Measurements from ENCODE around the gene H6PD. TPM values are rescaled to one million over a fixed set of nuclear protein-coding genes. Genes with fewer than 3 reads are reported as not detected.
"Not testable (repeated sequence)": the region's sequence is repeated elsewhere in the genome, so short reads cannot be mapped to it uniquely, and the experiment has no call there.

The H6PD gene
- total RNA-seq, 1 donor from 2014 or later, result 14.0 TPM

DNA sequence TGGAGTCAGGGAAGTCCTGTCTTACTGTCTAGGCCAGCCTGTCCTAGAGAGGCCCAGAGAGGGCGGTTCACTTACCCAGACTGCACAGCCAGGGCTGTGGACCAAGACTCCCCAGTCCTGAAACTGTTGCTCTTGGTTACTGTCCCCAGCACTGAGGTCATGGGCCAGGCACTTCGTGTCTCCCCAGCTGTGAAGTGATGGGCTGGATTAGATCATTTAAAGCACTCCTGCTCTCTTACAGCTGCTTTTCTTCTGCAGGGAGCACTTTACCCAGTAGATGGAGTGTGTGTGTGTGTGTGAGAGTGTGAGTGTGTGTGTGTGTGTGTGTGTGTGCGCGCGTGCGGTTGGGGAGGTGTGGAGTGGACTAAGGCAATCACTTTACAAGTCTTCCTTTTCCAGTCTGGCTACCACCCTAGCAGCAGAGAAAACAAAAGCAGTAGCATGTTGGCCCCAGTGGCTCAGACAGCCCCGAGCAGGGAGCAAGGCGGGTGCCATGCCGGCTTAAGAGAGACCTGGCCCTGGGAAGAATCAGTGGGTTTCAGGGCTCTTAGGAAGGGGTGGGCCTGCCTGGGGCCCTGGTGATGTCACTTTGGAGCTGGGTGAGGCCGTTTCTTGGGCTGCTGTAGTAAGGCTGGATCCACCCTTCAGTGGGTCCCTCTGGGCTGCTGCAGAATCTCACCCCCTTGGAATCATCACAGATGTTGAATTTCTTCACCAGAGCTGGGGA, 60.5 kb downstream of the H6PD start:
- peak in 1 of 2 donors; percentile 48 for DNase-seq (ENCODE audit: low read depth in 2 of 2)

DNA sequence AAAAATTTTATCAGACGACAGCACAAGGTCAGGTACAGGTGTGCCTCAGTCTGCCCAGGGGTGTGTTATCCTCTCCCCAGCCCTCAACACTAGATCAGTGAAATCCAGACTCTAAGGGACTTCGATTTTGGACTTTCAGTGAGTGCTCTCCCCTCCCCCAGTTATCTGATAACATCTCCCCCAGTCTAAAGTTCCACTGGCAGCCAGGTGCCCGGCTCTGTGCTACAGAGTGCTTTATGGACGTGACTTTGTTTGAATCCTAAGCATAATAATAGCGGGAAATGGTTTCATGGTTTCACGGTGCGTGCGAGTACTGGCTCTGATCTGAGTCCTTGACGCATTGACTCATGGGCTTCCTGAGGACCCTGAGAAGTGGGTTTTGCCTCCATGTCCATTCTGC, 61.3 kb downstream of the H6PD start:
- DNase-seq (ENCODE audit: low read depth in 2 of 2), result no peak

- DNase-seq (ENCODE audit: low read depth in 2 of 2), result no peak
Observed at GRCh38 chr1:9296850-9297249, 62.3 kb downstream of the H6PD start.

DNA sequence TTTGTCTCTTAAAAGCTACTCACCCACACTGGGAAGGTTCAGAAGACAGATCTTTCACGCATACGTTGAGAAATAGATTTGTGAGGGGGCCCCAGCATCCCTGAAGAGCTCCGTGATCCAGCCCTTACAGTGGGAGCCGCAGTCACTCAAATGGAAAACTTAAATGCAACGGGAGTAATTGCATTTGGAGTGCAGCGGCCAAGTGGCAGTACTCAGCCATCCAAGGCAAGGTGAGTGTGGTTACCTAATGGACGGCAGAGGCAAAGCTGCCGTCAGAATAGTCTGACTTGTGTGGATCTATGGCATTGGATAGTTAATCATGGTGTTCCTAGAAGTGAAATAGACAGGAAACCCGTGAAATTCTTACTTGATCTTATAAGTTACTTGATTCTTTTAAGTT, 63.3 kb downstream of the H6PD start:
- no peak for DNase-seq (ENCODE audit: low read depth in 2 of 2)

- DNase-seq (ENCODE audit: low read depth in 2 of 2), result no peak
Observed at GRCh38 chr1:9298282-9298681, 63.7 kb downstream of the H6PD start.

GRCh38 chr1:9299571-9300541, 65.3 kb downstream of the H6PD start:
- DNase-seq (ENCODE audit: low read depth in 2 of 2), result not testable (repeated sequence)

DNA sequence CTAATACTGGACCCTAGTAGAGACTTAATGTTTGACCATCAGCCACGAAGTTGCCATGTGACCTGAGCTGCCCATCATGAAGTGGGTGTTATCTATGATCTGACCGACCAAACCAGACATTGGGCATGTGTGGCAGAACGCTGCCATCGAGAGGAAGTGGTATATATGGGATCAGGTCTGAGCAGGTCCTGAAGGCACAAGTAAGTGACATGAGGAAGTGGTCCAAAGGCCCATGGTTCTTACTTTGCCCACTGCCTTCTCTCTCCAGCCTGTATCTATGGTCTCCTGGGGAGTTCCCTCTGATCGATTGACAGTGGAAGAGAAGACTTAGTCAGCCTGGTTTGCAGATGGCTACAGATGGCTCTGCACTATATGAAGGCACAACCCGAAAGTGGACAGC, 66.0 kb downstream of the H6PD start:
- no peak for DNase-seq (ENCODE audit: low read depth in 2 of 2)

GRCh38 chr1:9302745-9303524, 68.4 kb downstream of the H6PD start:
- DNase-seq (ENCODE audit: low read depth in 2 of 2), result peak; percentile 75

GRCh38 chr1:9303916-9304315, 69.3 kb downstream of the H6PD start:
- no peak for DNase-seq (ENCODE audit: low read depth in 2 of 2)

DNA sequence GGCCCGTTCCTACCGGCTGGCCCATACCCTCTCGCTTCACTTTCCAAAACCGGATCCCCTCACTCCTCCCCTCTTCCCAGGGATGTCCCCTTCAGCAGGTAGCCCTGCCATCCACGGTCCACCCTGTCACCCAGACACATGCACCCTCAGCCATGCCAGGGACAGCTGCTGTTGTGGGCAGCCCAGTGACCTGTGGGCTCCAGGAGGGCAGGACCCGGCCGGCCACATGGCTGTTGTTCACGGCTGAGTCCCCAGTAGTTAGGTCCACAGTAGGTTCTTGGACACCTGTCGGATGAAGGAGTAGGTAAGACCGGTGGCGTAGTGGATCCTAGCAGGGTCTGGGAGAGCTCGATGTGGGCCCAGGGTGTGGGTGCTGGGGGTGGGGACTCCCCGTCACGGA, 70.6 kb downstream of the H6PD start:
- no peak for DNase-seq (ENCODE audit: low read depth in 2 of 2)

- DNase-seq (ENCODE audit: low read depth in 2 of 2), result no peak
Observed at GRCh38 chr1:9306006-9306405, 71.4 kb downstream of the H6PD start.

DNA sequence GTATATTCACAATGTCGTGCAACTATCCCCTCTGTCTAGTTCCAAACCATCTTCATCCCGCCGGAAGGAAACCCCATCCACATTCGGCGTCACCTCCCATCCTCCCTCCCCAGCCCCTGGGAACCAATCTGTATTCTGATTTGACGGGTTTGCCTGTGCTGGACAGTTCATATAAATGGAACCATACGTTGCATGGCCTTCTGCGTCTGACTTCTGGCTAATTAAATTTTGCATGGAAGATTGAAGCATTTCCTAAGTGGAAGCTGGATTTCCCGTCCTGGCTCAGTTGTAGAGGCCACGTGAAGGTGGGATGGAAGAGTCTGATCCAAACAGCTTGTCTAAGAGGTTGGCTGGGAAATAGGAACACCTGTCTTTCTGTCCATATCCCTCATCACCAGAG, 72.7 kb downstream of the H6PD start:
- no peak for DNase-seq (ENCODE audit: low read depth in 2 of 2)

DNA sequence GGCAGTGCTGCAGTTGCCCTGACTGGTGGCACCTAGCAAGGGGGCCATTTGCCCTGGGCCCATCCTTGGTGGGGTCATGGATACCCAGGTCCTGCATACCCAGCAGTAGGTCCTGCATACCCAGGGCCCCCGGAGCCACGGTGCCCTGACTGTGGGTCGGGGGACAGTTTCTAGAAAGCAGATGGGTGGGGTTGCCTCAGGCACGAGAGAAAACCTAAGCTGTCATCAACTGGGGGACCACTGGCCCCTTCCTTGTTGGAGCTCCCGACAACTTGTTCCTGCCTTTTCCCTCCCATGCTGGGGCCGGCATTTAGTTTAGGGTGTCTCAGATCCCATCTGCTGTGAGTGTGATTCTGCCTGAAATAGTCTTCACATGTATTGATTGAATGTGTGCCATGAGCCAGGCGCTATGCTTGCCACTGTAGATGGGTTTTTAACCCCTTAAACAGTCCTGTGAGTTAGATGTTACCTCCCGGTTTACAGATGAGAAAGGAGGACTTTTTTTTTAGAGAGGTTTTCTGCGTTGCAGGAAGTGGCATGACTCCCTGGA, 73.7 kb downstream of the H6PD start:
- DNase-seq (ENCODE audit: low read depth in 2 of 2), result no peak

DNA sequence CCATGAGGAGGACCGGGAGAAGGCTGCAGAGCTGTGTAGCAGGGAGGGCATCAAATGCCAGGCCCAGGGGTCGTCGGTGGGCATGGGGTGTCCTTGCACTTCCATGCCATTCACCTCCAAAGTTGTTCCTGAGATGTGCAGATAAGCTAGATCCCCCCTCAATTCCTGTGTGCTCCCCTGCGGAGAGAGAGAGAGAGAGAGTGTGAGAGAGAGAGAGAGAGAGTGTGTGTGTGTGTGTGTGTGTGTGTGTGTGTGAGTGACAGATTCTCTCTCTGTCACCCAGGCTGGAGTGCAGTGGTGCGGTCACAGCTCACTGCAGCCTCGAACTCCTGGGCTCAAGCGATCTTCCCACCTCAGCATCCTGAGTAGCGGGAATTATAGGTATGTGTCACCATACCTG, 74.5 kb downstream of the H6PD start:
- no peak for DNase-seq (ENCODE audit: low read depth in 2 of 2)

GRCh38 chr1:9309991-9310390, 75.4 kb downstream of the H6PD start:
- DNase-seq (ENCODE audit: low read depth in 2 of 2), result no peak

- DNase-seq (ENCODE audit: low read depth in 2 of 2), result no peak
Observed at GRCh38 chr1:9311029-9311428, 76.5 kb downstream of the H6PD start.

- DNase-seq (ENCODE audit: low read depth in 2 of 2), result no peak
Observed at GRCh38 chr1:9311479-9311878, 76.9 kb downstream of the H6PD start.

- DNase-seq (ENCODE audit: low read depth in 2 of 2), result no peak
Observed at GRCh38 chr1:9312168-9312720, 77.7 kb downstream of the H6PD start.

- DNase-seq (ENCODE audit: low read depth in 2 of 2), result no peak
Observed at GRCh38 chr1:9313576-9313975, 79.0 kb downstream of the H6PD start.

GRCh38 chr1:9314111-9314510, 79.5 kb downstream of the H6PD start:
- DNase-seq (ENCODE audit: low read depth in 2 of 2), result no peak

DNA sequence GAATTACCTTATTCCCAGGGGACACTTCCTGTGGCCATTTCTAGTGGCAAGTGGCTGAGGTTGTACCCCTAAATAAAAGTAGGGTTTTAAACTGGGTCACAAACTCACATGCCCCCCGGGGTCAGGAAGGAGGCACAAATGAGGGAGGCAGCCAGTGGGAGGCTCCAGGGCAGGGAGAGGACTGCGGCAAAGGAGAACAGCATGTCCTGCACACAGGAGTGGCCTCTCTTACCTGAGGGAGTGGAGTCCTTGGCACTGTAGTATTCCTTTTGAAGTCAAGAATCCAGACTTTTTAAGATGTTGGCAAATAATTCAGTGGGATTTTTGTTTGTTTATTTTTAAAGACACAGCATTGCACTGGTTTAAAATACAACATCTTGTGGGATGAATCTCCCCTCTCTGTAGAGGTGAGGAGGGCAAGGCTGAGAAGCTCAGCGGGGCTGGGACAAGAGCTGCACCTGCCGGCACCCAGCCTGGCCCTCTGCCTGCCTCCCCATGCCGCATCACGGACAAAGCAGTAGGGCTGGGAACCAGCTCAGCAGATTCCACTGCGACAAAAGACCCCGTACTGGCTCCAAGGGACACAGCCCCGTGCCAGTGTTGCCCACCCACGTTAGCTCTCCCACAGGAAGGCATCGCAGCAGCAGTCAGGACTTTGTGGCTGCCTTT, 80.3 kb downstream of the H6PD start:
- no peak for DNase-seq (ENCODE audit: low read depth in 2 of 2)
